HS-5 (cell line): Measurements from ENCODE around the gene SERPINE1.

ENCODE experiments used
- DNase-seq: peaks from one replicate; pipeline ENCODE4 v3.0.0-alpha.2; 2012; ENCODE audit warnings: low read depth

The SERPINE1 gene

GRCh38 chr7:101170617-101171441, 43.9 kb downstream of the SERPINE1 start:
- DNase-seq, result no peak

DNA sequence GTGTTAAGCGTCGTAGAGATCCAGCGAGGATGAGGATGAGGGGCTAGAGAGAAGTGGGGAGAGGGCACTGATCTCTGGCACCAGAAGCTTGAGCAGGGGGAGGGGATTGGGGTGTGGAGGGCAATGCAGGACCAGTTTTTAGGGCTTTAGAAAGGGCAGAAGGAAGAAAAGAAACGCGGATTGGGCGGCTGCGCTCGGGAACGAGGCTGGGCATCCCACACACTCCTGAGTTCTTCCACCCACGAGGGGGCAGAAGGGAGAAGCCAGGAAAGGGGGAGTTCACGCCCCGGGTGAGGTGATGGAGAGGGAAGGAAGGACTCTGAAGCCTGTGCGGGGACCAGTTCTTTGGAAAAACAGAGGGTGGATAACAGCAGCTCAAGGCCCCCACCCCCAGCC, 44.5 kb downstream of the SERPINE1 start:
- no peak for DNase-seq

DNA sequence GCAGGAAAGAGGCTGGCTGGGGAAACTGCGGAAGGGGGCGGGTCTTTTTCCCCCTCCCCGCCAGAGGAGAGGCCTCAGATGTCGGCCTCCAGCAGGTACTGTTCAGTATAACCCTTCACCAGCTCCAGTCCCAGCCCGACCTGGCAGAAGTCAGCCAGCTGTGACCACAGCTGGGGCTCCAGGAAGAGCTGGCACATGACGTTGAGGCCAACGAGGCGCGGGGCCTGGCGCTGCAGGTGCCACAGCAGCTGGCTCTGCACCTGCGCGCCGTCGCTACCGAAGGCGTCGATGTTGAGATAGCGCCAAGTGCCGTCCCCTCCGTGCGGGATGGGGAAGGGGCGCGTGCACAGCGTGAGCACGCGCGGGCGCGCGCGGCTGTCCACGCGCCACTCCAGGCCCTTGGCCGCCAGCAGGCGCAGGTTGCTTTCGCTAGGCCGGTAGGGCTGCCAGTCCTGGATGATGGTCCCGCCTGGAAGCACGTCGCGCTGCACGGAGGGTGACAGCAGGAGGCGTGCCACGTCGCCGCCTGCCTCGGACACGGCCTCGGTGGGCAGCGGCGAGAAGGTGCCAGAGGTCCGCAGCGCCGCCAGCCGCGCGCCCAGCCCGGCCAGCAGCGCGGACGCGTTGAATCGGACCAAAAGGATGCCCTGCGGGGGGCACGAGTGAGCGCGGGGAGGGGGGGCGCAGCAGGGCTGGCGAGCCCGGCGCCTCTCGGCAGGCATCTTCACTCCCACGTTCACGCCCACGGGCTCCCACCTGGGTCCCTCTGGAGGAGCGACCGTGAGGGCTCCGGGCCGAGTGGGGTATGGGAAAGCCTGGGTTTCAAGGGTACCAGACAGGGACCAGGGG, 45.3 kb downstream of the SERPINE1 start:
- DNase-seq, result no peak

- no peak for DNase-seq
Observed at GRCh38 chr7:101172854-101173751, 46.2 kb downstream of the SERPINE1 start.

GRCh38 chr7:101173752-101174244, 46.9 kb downstream of the SERPINE1 start:
- DNase-seq, result no peak

GRCh38 chr7:101174322-101174854, 47.5 kb downstream of the SERPINE1 start:
- DNase-seq, result no peak

DNA sequence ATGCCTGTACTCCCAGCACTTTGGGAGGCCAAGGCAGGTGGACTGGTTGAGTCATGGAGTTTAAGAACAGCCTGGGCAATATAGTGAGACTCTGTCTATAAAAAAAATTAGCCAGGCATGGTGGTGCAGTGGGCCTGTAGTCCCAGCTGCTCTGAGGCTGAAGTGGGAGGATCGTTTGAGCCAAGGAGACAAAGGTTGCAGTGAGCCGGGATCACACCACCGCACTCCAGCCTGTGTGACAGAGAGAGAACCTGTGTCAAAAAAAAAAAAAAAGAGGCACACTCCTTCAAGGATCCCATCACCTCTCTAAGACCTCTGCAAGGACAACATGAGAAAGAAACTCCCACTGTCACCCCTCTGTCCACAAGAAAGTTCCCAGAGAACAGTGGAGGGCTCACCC, 48.8 kb downstream of the SERPINE1 start:
- DNase-seq, result no peak

DNA sequence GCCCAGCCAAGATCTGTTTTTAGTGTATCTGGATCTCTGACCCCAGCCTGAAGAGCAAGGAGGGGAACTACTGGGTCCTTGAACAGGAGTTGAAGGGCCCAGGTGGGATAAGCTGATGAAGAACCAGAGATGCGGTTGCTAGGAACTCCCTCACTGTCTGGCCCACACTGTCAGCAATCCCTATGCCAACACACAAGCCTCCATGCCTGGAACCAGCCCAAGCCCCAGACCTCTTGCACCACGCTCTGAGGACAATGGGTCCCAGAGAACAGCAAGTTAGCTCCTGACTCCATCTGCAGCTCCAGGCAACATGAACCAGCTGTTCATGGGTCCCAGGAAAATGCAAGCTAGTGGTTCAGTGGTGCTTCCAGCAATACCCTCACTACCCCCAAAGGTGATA, 50.7 kb downstream of the SERPINE1 start:
- DNase-seq, result no peak

- DNase-seq, result no peak
Observed at GRCh38 chr7:101179117-101179516, 52.2 kb downstream of the SERPINE1 start.

DNA sequence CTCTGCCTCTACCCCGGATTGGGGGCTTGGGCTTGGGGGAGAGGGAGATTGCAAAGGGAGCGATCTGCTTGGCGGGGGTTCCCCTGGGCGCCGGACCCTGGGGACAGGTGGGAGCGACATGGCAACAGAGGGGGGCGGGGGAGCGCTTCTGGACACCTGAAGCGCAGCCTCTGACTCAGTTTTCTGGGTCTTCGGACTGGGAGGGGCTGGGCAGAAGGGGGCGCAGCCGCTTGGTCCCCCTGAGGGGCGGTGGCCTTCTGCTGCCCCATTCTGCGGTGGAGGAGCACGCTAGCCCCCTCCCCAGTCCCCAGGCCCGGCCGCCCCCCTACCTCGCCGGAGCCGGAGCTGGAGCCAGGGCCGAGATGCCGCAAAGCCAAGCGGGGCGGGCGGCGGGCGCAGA, 52.8 kb downstream of the SERPINE1 start:
- DNase-seq, result no peak

GRCh38 chr7:101180130-101180755, 53.3 kb downstream of the SERPINE1 start, which contains the start of gene NAT16:
NAT16 (minus strand) TSS chr7:101180293; CDS start chr7:101174807, 5,486 bp downstream.
- DNase-seq, result no peak

DNA sequence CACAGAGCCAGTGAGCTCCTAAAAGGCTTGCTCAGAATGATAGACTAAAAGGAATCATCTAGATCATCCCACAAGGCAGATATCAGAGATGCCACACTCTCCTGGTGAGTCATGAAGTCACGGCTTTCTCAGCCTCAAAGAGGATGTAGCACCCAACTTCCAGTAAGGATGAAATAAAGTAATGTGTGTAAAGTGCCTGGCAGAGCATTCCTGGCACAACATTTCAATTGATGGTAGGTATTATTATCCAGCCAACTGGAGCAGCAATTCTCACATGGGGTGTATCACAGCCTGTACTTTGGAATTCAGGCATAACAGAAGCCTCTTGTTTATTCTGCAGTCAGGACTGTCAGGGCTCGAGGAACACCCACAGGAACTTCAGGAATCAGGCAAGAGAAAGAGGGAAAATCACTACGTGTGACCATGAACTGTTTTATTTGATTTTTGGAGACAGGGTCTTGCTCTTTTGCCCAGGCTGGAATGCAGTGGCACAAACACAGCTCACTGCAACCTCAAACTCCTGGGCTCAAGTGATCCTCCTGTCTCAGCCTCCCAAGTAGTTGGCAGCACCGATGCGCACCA, 58.4 kb downstream of the SERPINE1 start:
- DNase-seq, result no peak

GRCh38 chr7:101186194-101186593, 59.3 kb downstream of the SERPINE1 start:
- DNase-seq, result no peak

DNA sequence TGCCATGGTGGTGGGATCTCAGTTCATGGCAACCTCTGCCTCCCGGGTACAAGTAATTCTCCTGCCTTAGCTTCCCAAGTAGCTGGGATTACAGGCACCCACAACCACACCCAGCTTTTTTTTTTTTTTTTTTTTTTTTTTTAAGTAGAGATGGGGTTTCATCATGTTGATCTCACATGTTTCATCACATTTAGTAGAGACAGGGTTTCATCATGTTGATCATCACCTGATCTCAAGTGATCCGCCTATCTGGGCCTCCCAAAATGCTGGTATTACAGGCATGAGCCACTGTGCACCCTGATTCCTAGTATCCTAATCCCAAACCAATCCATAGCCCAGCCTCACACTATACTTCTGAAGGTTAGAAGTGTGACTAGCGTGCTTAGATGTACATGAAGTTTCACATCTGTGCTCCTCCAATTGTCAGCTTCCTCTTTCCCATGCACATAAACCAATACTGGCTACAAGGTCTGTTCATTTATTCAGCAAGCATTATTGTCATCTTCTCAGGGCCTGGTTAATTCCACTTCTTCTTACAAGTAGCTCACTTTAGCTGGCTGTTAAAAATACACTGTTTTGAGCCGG, 60.0 kb downstream of the SERPINE1 start:
- DNase-seq, result no peak
